Measurements from ENCODE around the gene EDARADD. TPM values are rescaled to one million over a fixed set of nuclear protein-coding genes. Genes with fewer than 3 reads are reported as not detected.

Gene EDARADD
- total and polyA plus RNA-seq, 2 of the 8 experiments (the other 6 are each of a cell fraction or from before 2014, with no cell fraction given) = 3.4 to 6.1 TPM

DNA sequence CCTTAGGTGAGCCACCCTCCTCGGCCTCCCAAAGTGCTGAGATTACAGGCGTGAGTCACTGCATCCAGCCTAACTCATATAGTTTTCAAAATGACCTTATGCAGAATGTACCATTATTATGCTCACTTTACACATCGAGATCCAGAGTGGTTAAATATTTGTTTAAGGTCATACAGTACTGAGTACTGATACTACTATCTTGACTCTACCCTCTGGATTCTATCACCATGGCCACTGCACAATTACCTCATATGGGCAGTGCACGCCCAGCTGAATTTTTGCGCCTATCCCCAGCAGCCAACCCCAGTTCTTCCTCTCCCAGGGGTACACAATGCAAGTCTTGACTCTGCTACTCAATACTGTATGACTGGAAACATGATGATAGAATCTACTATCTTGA, 56.7 kb downstream of the EDARADD start:
- Histone ChIP-seq H3K4ac (replicated peaks; ENCODE audit: insufficient read length, low read depth, low read length) (no peak overlapping the region), H3K4me2 (ENCODE audit: insufficient read depth in 1 of 2, low read depth in 2 of 2, low read length in 2 of 2) (no peak overlapping the region), H3K18ac (ENCODE audit: extremely low read depth, low read length) (no peak overlapping the region), H3K27ac (ENCODE audit: low read depth, low read length) (no peak overlapping the region), H3K56ac (replicated peaks; ENCODE audit: insufficient read length, low read depth, low read length) (no peak overlapping the region), H3K79me2 (ENCODE audit: control insufficient read depth in 1 of 2, insufficient read depth in 2 of 2, low read length in 2 of 2) (no peaks in the 10 kb centered on the region), H4K20me1 (replicated peaks in 1 of 2; ENCODE audit: control insufficient read depth in 1 of 2, insufficient read depth in 2 of 2, low read length in 2 of 2) (no peaks in the 10 kb centered on the region), H4K91ac (replicated peaks; ENCODE audit: insufficient read length, low read length) (no peak overlapping the region), H2BK120ac (replicated peaks; ENCODE audit: low read depth, low read length) (no peak overlapping the region), H3K79me1 (ENCODE audit: low read depth, low read length) (no peaks in the 10 kb centered on the region), H3K14ac (ENCODE audit: insufficient read length) (no peak overlapping the region), H3K9ac (replicated peaks in 1 of 4; ENCODE audit: extremely low read depth in 1 of 4, low read depth in 3 of 4, low read length in 3 of 4) (no peak overlapping the region), H2BK20ac (ENCODE audit: low read length) (no peak overlapping the region), H3K23ac (ENCODE audit: insufficient read length) (no peak overlapping the region), H3K9me3 (ENCODE audit: insufficient read depth in 2 of 2, low read depth in 1 of 2, low read length in 1 of 2) (no peaks in the 10 kb centered on the region), H4K5ac (ENCODE audit: insufficient read length, low read depth, low read length) (no peak overlapping the region), H3K36me3 (ENCODE audit: control insufficient read depth in 2 of 4, insufficient read depth in 4 of 4, low read length in 3 of 4) (no peaks in the 10 kb centered on the region), H2AK5ac (ENCODE audit: low read depth, low read length) (no peak overlapping the region), H3K27me3 (replicated peaks in 1 of 4; ENCODE audit: control insufficient read depth in 3 of 4, extremely low read depth in 1 of 4, insufficient read depth in 3 of 4, low read length in 3 of 4) (peaks cover 0 to 1% (median 0%) of the 10 kb centered on the region in 4 experiments; a peak in 1 of 7 replicates), H3K4me3 (ENCODE audit: extremely low read depth in 1 of 4, insufficient read depth in 2 of 4, low read depth in 3 of 4, low read length in 4 of 4) (no peak overlapping the region), H4K8ac (ENCODE audit: extremely low read depth, insufficient read depth, low read length) (no peak overlapping the region), H2BK5ac (ENCODE audit: low read depth, low read length) (no peak overlapping the region), H2BK15ac (ENCODE audit: low read length) (no peak overlapping the region), H2BK12ac (ENCODE audit: low read depth, low read length) (no peak overlapping the region), H2AFZ (ENCODE audit: low read length) (no peak overlapping the region), H3K4me1 (replicated peaks in 1 of 4; ENCODE audit: control insufficient read depth in 3 of 4, insufficient read depth in 4 of 4, low read length in 3 of 4) (no peaks in the 10 kb centered on the region), H3K23me2 (ENCODE audit: low read depth, low read length) (no peaks in the 10 kb centered on the region)
- no peak for FAIRE-seq
- DNase-seq (ENCODE audit: low read depth in 1 of 2, low spot score in 2 of 2) = no peak
- ChIA-PET CTCF (ENCODE audit: partially characterized antibody) (interaction anchor here (0.6 to 3.8 kb wide), 16 partner anchors 10 to 511 kb away, joined by 3 to 34 read pairs (median 6); partner anchors contain the start of gene EDARADD), POLR2A (ENCODE audit: partially characterized antibody) (interaction anchor here (0.6 kb wide), 1 partner anchor 41 kb away, joined by 3 read pairs; no protein-coding TSS in a partner anchor)
- WGBS, 2 experiments (ENCODE audit: extremely low coverage in 1 of 2, insufficient coverage in 1 of 2, insufficient read length in 1 of 2, insufficient replicate concordance in 2 of 2, low coverage in 1 of 2, low lambda C conversion rate in 2 of 2, missing lambda C conversion rate in 1 of 2) = 86% methylated on average over 5 of the region's 5 CpGs; no CpG with 5 or more reads in 1 of the 2 experiments
- TF ChIP-seq NANOG (IDR thresholded peaks at IDR 0.05; ENCODE audit: insufficient read depth, low read depth, low read length, poor library complexity, severe bottlenecking) (no peak), FOSL1 (IDR thresholded peaks at IDR 0.05; ENCODE audit: insufficient read depth, low read depth, low read length) (no peak), CHD2 (IDR thresholded peaks at IDR 0.05; ENCODE audit: low read length) (no peak), YY1 (IDR thresholded peaks at IDR 0.05; ENCODE audit: low read depth, low read length) (no peak), SP2 (IDR thresholded peaks at IDR 0.05; ENCODE audit: low read length) (no peak), TBP (IDR thresholded peaks at IDR 0.05; ENCODE audit: low read depth, low read length) (no peak), SRF (IDR thresholded peaks at IDR 0.05; ENCODE audit: low read depth, low read length) (no peak)
